ENCODE data around the gene TUSC7.

TUSC7 gene

DNA sequence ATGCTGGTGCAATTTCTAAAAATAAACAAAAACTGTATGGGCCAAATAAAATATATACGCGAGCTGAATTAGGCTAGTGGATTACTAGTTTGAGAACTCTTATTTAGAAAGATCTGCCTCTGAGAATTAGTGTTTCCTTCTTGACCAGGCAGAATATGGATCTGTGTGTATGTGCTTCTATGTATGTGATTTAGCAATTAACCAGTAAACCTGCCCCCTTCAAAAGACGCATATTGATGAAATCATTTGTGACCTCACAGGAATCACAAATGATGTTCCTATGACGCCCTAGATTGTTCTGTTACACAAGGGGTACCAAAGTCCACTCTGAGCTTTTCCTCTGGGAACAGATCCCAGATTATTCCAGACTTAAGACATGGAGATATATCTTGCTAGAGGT is at the start of gene TUSC7:
TSS of gene TUSC7 (plus strand) at position 301 of the 400 bp plus-strand sequence.
- no peak for DNase-seq

DNA sequence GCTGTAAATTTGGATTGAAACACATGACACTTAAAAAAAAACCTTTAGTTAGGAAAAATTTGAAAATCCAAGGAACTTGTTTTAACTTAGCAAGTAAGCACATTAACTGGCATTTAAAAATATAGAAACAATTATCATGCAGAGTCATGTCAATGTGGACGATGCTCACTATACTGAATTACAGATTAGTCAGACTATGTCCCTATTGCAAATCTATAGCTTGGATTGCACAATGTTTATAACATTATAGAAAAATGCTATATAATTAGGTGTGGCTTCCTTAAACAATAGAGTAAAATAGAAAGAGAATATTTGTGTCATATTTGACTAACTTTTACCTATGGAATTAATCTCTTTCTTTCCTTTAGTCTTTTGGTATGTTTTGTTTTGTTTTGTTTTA is 48.4 kb upstream of the TUSC7 start:
- no peak for DNase-seq

DNA sequence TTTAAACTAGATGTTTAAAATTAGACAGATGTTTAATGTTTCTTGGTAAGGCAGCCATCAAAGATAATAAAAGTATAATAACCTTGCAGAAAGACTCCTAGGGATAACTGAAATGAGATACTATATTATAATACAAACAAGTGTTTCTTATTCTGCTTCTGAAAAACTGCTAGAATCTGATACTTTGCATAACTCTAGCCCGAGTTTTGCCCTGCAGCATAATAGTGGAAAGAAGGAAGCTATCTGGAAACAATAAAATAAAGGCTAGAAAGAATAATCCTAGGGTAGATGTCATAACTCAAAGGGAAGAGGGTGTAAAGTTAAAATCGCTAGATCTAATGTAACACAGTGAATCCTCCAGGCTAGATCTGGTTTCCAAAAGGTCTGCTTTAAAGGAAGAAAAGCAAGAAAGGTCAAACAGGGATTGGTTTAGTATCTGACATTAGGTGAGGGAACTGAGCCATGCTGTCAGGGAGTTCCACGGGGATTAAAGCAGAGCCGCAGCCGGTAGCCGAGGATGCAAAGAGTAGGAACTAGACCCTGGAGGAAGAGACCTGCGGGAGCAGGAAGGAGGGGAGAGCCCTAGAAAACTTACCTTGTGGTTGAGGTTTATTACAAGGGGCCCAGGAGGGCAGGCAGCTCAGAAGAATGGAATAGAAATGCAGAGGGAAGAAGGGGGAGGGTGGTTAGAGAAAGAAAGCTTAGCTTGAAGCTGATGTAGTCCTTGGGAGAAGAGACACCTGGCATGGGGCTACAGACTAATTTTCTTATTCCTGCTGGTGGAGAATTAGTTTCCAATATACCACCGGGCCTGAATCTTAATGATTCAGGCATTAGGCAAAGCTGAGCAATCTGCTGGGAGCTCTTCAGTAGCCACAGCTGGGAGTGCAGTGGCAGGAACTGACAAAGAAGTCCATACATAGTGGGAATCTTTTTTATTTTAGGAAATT is 46.1 kb upstream of the TUSC7 start:
- no peak for DNase-seq

DNA sequence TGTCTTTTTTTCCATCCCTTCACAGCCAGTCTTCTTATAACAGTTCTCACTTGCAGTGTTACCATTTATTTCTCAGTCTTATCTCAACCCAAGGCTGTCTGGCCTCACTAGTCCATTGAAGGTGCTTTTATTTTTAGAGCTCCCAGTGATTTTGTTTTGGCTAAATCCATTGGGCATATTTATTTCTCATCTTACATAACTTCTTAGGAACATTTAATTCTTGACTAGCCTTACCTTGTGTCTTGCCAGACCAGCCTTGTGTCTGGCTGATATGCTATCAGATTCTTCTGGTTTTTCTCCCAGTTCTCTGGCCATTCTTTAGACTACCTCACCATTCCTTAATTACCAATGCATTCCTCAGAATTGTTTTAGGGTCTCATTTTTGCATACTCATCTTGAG is 42.3 kb upstream of the TUSC7 start:
- DNase-seq = no peak

DNA sequence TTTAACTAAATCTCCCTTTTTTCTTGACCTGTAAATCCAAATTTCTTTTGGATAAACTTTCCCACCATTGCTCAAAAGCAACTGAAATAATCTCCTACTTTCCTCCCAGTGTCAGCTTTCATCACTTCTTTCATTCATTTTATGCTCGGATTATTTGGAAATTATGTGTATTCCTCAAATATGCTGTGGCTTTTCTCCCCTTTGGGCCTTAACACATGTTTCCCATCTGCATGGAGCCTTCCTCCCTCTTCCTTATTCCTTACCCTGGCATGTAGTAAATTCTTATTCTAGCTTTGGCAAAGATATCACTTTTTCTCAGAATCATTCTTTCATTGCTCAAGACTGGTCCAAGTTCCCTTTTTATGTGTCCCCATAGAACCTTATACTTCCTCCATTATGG is 41.8 kb upstream of the TUSC7 start:
- no peak for DNase-seq

DNA sequence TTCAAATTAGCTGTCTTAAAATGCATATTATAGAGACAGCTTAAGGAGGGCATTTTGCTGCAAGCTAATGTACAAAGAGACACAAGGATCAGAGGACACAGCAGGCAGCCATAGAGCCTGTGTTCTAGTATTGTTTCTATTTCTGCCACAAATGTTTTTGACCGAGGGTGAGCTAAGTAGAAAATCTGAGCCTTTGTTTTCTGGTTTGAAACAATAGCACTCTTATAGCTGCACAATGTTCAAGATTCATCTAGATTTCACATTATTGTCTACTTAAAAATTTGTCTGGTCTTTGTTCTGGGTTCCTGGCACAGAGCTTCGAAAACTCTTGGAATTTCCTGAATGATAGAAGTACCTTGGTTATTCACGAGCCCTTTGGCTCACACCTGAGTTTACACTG is 40.0 kb upstream of the TUSC7 start:
- no peak for DNase-seq

DNA sequence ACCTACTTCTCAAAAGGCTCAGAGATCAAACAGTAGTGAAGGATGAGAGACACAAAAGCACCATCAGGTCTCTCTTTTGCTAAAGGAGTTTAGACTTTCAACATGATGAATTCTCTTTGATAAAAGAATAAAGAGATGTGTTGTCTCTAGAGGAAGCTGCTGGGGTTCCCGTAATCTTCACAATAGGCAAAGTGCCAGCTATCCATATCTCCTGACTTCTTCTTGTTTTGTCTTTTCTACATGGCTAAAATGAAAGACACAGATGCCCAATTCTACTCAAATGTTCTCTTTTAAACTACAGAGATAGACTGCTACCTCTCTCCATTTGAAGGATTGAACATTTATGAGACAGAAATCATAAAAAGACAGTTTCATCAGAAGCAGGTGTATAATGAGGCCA is 38.4 kb upstream of the TUSC7 start:
- DNase-seq = no peak

DNA sequence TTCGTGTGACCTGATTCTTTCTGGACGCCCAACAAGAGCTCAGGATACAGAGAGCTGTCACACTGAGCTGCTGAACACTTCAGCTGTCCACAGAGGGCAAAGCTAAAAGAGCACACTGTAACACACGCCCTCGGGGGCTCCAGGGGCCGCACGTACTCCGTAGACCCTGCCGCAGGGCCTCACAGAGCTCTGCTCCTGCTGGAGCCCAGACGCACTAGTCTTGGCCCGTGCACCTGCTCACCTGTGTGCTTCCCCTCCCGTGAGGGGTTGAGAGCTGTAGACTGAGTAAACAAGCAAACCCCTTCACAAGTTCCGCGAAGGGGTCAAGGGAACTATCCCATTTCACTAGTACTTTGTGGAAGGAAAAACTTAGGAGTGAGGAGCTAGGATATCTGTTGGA is 30.7 kb upstream of the TUSC7 start:
- DNase-seq = no peak

DNA sequence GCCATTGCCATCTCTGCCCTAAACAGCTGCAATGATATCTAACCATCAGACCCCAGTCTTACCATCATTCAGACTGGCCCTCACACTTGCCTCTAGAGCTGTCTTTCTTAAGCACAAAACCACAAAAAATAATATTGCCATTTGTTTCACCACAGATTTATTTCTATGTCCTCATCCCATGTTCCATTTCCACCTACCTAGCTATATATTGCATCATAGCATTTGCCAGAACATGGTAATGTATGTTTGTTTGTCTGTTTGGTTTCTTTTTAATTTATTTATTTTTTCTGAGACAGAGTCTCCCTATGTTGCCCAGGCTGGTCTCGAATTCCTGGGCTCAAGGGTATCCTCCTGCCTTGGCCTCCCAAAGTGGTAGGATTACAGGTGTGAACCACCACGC is 18.5 kb upstream of the TUSC7 start:
- DNase-seq = no peak

DNA sequence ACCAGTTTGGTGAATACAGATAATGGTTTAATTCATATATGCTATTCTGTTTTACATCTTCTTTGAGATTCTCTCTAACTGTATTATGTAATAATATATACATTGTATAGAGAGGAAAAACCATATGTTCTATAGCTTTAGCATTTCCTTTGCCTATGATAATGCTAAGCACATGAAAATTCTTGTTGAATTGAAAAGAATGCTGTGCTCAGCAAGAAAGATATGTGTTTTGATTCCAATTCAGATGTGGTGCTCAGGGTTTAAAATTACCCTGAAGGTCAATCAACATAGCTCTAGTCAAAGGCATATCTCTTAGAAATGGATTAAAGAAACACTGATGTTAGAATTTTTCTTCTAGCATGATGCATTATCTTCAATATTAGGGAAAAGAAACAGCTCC is 8.5 kb upstream of the TUSC7 start:
- no peak for DNase-seq

DNA sequence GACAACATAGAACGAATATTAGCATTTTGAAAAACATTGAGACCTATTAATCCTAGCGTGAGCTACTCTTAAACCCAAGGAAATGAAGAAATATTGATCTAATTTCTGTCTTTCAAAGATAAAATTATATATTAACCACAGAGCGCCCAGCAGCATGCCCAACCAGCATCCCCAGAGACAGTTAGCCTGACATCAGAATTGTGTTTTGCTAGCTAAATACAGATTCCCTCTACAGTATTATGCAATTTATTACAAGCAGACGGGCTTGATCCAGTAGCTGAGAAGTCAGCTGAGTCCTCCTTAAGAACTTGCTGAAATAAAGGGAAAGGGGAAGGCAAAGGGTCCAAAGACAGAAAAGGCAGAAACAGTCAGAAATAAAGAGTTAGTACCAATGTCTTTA is 7.2 kb upstream of the TUSC7 start:
- no peak for DNase-seq

DNA sequence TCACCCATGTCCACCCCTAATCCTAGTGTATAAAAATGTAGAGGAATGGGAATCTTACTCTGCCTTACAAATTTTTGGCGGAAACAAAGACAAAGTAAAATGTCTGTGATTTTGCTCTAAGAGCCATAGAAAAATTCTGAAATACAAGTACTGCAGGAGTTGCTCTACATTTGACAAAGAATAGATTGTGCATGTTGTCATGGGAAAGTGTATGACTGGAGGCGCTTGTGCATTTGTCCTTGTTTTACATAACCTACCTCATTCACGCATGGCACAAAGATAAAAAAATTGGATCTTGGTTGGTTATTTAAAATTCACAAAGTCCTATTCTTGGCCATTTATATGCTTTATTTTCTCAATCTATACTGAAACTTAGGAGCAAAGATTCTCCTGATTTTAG is 2.0 kb upstream of the TUSC7 start:
- no peak for DNase-seq

DNA sequence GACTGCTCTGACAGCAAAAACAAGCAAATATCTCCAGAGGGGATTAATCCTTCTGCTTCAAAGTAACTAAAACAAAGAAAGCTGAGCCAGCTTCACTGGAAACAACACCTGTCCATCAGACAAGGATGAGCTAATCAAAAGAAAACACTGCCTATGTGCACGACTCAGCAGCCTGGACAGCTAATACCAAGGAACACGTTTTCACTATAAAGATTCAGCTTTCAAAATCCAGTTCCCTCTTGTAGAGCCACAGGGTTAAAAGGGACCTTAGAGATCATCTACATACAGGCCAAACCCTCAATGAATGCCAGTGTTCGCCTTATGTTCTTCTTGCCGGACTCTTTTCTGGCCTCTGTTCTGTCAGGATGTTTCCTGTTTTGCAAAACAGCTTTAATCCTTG is 6.9 kb downstream of the TUSC7 start:
- no peak for DNase-seq

DNA sequence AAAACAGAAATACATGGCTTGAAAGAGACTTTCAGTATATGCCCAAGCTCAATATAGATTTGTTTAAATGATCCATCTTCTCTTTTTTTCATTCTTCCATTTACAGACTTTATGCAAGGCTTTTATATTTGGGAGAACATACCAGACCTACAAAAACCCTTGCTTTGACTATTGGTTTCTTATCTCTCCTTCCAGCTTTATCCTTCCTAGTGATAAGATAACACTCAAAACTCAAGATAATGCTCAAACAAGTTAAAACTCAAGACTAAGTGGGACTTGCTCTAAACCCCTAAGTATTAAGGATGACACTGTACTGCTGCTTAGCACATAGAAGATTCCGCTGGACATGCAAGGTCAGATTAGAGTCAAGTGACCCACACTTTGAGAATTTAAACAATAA is 8.0 kb downstream of the TUSC7 start:
- DNase-seq = no peak

DNA sequence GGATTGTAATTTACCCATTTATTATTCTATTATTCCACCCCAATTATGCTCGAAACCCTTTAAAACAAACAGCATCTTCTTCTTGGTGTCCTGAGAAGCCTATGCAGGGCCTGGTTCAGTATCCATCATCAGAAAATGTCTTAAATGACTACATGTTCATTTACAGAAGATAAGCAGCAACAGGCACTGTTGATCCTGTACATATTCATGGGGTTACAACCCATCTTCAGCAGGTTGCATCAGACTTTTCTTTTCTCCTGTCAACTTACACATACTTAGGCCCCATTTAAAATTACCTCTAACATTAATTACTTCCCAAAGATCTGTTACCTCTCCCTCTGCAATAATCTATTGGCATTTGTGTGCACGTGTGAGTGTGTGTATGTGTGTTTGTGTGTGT is 18.9 kb downstream of the TUSC7 start:
- DNase-seq = no peak

DNA sequence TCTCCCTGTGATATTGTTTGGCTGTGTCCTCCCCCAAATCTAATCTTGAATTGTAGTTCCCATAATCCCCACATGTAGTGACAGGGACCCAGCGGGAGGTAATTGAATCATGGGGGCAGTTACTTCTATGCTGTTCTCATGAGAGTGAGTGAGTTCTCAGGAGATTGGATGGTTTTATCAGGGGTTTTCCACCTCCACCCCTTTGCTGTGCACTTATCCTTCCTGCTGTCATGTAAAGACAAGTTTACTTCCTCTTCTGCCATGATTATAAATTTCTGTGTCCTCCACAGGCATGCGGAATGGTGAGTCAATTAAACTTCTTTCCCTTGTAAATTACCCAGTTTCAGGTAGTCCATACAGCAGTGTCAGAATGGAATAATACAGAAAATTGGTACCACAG is 24.7 kb downstream of the TUSC7 start:
- DNase-seq = no peak

DNA sequence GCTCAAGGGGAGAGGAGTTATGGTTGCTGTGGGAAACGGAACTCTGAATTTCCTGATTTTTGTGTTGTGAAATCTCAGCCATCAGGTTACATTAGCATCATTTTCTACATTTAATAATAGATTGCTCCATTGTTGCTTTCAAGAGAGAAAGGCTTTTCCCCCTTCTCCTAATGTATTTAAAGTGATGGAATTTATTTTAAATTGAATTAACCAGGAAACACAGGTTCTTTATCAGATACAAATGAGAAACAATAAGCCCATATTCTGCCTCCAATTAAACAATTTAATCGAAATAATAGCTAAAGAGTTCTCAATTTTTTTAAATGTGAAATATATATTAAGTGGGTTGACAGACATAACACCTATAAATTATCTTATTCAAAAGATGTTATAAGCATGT is 30.1 kb downstream of the TUSC7 start:
- DNase-seq = no peak

DNA sequence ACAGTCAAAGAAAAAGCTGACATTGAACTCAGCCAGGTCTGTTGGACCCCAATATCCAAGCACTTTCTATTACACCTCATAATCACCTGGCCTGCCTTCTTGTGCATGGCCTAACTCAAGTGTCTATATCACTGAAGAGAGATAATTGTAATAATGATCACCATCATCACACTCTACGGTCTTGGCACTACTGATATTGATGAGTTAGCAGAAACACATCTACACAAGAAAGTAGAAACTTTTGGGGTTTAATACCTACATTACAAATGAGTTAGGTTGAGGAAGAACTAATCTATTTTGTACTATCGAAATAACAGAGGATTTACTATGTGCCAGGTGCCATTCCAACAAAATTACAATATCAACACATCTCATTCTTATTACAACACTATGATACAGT is 30.7 kb downstream of the TUSC7 start:
- no peak for DNase-seq

DNA sequence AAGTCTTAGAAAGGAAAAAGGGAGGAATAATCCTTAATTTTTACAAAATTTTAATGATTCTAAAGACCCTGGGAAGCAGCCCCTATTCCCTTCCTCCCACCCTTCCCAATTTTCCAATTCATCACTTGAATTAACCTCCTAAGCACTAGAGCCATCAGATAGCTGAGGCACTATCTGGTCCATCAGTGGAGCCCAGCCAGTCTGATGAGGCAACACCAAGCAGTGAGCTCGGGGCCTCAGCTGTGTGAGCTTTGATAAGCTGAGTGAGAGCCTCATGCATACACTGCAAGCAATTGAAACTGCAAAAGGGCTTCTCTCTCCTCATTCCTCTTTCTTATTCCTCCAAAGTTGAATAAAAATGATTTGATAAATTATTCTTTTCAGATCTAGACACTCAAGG is 31.9 kb downstream of the TUSC7 start:
- DNase-seq = no peak

DNA sequence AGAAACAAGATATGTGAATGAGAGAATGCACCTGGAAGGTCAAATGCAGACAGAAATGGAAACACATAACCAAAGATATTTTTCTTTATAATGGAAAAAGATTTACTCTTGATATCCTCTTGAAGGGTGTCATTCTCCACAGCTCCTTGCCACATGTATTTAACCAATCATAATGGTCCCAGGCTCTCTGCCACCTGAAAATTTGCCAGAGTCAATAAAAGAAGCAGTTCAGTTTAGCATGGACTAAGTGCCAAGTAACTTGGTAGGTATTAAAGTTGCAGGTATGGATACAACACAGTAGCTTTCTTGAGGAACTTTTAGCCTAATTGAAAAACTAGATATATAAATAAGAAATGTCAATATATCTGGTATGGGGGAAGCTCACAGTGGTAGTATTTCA is 33.5 kb downstream of the TUSC7 start:
- DNase-seq = no peak

DNA sequence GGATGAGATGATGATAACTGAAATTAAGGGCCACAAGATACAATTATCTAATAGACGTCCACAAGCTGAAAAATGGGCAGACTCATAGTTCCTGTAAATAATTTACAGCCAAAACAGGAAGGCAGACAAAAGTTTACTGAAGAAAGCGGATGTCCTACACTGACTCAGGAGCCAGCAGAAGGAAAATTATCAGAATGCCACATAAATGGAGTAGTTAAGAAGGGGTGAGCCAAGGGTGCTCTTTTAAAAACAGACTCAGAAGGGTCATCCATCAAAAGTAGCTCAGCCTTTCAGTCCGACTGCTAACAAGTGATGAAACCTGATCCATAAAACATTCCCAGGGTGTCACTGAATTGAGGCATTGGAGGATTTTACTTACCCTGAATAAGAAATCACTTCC is 39.8 kb downstream of the TUSC7 start:
- no peak for DNase-seq

DNA sequence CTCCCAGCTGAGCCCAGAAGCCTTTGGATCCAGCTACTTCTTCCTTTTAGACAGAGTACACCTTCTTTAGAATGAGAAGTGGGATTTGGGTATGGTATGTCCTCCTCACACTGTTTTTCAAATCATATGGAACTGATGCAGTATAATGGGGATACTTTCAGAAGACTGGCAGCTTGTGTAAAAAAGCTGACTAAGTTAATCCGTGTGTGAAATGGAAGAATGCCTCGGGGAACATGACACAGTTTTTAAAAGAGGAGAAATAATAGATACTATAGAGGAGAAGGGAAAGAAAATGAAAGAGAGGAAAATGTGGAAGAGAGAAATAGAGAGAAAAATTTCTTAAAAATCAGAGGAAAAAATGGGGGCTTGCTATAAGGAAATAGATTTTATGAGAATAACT is 47.7 kb downstream of the TUSC7 start:
- no peak for DNase-seq

DNA sequence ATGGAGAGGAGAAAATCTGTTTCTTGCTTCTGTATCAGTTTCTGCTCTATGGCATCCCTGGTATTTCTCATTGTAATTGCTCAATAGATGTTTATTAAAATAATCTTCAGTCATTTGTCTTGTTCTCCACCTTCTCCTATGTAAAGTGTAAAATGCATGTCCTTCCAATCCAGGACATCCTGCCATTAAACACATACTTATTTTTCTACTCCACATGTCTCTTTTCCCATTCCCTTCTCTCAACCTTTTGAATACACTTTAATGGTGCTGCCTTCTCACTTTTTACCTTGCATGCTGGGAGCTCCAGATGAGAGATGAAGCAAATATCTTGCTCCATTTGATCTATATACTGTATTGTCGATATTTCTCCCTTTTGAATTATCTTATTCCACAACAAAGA is 49.7 kb downstream of the TUSC7 start:
- no peak for DNase-seq
